Astrocyte (in vitro differentiated cells and primary cell): ENCODE measurements around the gene EPOP. TPM values are rescaled to one million over a fixed set of nuclear protein-coding genes. Genes with fewer than 3 reads are reported as not detected.

Experiments
- DNase-seq: peaks from one replicate; pipeline ENCODE4 v3.0.0-alpha.2; 2010; ENCODE audit warnings: low read depth
- FAIRE-seq: peaks from 2 replicates; lab custom pipeline; 2011; peaks lifted over from hg19 to GRCh38; lab: Jason Lieb, UNC
- H2AFZ ChIP-seq: 2 replicates; pipeline ENCODE4 v1.6.0; 2012; ENCODE audit warnings: low read depth, low read length, inconsistent platforms
- H3K27ac ChIP-seq: 2 replicates; pipeline ENCODE4 v1.5.1; 2011; ENCODE audit warnings: low read depth, low read length, inconsistent platforms
- H3K27me3 ChIP-seq: 2 replicates; pipeline ENCODE4 v1.6.0; 2011; ENCODE audit warnings: low read length, inconsistent platforms; ENCODE audit not compliant: insufficient read depth
- H3K36me3 ChIP-seq: 2 replicates; pipeline ENCODE4 v1.5.1; 2011; ENCODE audit warnings: low read length, inconsistent platforms; ENCODE audit not compliant: insufficient read depth
- H3K4me1 ChIP-seq: 2 replicates; pipeline ENCODE4 v1.5.1; 2011; ENCODE audit warnings: low read length, inconsistent platforms; ENCODE audit not compliant: insufficient read depth
- H3K4me2 ChIP-seq: 2 replicates; pipeline ENCODE4 v1.6.0; 2012; ENCODE audit warnings: low read length, inconsistent platforms
- H3K4me3 ChIP-seq: 2 replicates; pipeline ENCODE4 v1.5.1; 2011; ENCODE audit warnings: low read depth, mild to moderate bottlenecking, low read length, inconsistent platforms; ENCODE audit not compliant: insufficient read depth
- H3K79me2 ChIP-seq: 2 replicates; pipeline ENCODE4 v1.6.0; 2012; ENCODE audit warnings: mild to moderate bottlenecking, low read length, inconsistent platforms; ENCODE audit not compliant: insufficient read depth
- H3K9ac ChIP-seq: 2 replicates; pipeline ENCODE4 v1.6.0; 2012; ENCODE audit warnings: mild to moderate bottlenecking, low read length, inconsistent platforms
- H3K9me3 ChIP-seq: 2 replicates; pipeline ENCODE4 v1.5.1; 2012; ENCODE audit warnings: low read depth, mild to moderate bottlenecking, low read length, inconsistent platforms; ENCODE audit not compliant: insufficient read depth
- H4K20me1 ChIP-seq: 2 replicates; pipeline ENCODE4 v1.6.0; 2012; ENCODE audit warnings: low read length, inconsistent platforms; ENCODE audit not compliant: insufficient read depth
- H3K27ac Mint-ChIP-seq: one replicate; pipeline ENCODE4 v1.8.0; 2021; ENCODE audit warnings: mild to moderate bottlenecking, mixed read lengths; ENCODE audit not compliant: unreplicated experiment
- H3K27me3 Mint-ChIP-seq: one replicate; pipeline ENCODE4 v1.8.0; 2021; ENCODE audit warnings: low read depth, mixed read lengths; ENCODE audit not compliant: unreplicated experiment
- H3K36me3 Mint-ChIP-seq: one replicate; pipeline ENCODE4 v1.8.0; 2021; ENCODE audit warnings: low read depth, mixed read lengths; ENCODE audit not compliant: unreplicated experiment
- H3K4me1 Mint-ChIP-seq: one replicate; pipeline ENCODE4 v1.8.0; 2021; ENCODE audit warnings: low read depth, mixed read lengths; ENCODE audit not compliant: unreplicated experiment
- H3K4me3 Mint-ChIP-seq: one replicate; pipeline ENCODE4 v1.8.0; 2021; ENCODE audit warnings: mild to moderate bottlenecking, moderate library complexity, mixed read lengths; ENCODE audit not compliant: unreplicated experiment
- H3K9me3 Mint-ChIP-seq: one replicate; pipeline ENCODE4 v1.8.0; 2021; ENCODE audit warnings: mild to moderate bottlenecking, mixed read lengths; ENCODE audit not compliant: unreplicated experiment
- CTCF ChIP-seq: IDR thresholded peaks from 2 replicates; pipeline ENCODE4 v1.5.1; 2011; ENCODE audit warnings: low read depth, mild to moderate bottlenecking, inconsistent platforms, low read length, moderate library complexity; ENCODE audit not compliant: insufficient read depth
- EZH2 ChIP-seq: IDR thresholded peaks from 2 replicates; pipeline ENCODE4 v1.6.1; 2012; ENCODE audit warnings: mild to moderate bottlenecking, low read length, inconsistent platforms; ENCODE audit not compliant: insufficient read depth
- total RNA-seq: library from RNA; stranded (reverse); gene quantifications from 2 replicates; pipeline ENCODE4 v1.2.1, GENCODE V29; 2021

Gene EPOP
- total RNA-seq, 1 donor from 2014 or later, result 4.1 TPM

GRCh38 chr17:38719943-38720641 lies 45.3 kb upstream of the EPOP start:
- Histone ChIP-seq H3K79me2 (no peaks in the 10 kb centered on the region), H3K4me1 (no peaks in the 10 kb centered on the region), H3K9ac (no peak overlapping the region), H3K4me3 (no peak overlapping the region), H3K36me3 (peaks cover 2% of the 10 kb centered on the region), H3K9me3 (no peaks in the 10 kb centered on the region), H3K4me2 (no peak overlapping the region), H4K20me1 (no peaks in the 10 kb centered on the region), H3K27me3 (no peaks in the 10 kb centered on the region), H3K27ac (no peak overlapping the region), H2AFZ (no peak overlapping the region)
- H3K27ac Mint-ChIP-seq, result no peak overlapping the region
- H3K9me3 Mint-ChIP-seq, result no peaks in the 10 kb centered on the region
- TF ChIP-seq EZH2, result no peak
- no peak for TF ChIP-seq CTCF
- peaks cover 12% of the 10 kb centered on the region for H3K36me3 Mint-ChIP-seq
- DNase-seq (no peak), FAIRE-seq (no peak)
- no peaks in the 10 kb centered on the region for H3K4me1 Mint-ChIP-seq
- peaks cover 6% of the 10 kb centered on the region for H3K27me3 Mint-ChIP-seq
- H3K4me3 Mint-ChIP-seq, result no peak overlapping the region

- peaks cover 12% of the 10 kb centered on the region for H3K36me3 Mint-ChIP-seq
- H3K4me1 ChIP-seq, result no peaks in the 10 kb centered on the region
- H3K9me3 ChIP-seq, result no peaks in the 10 kb centered on the region
- H3K27ac Mint-ChIP-seq, result no peak overlapping the region
- H3K4me3 Mint-ChIP-seq, result no peak overlapping the region
- peaks cover 6% of the 10 kb centered on the region for H3K27me3 Mint-ChIP-seq
- DNase-seq (no peak), FAIRE-seq (no peak)
- H3K9ac ChIP-seq, result no peak overlapping the region
- H3K4me1 Mint-ChIP-seq, result no peaks in the 10 kb centered on the region
- H2AFZ ChIP-seq, result no peak overlapping the region
- H3K27ac ChIP-seq, result no peak overlapping the region
- no peaks in the 10 kb centered on the region for H4K20me1 ChIP-seq
- H3K27me3 ChIP-seq, result no peaks in the 10 kb centered on the region
- no peaks in the 10 kb centered on the region for H3K9me3 Mint-ChIP-seq
- H3K79me2 ChIP-seq, result no peaks in the 10 kb centered on the region
- H3K4me2 ChIP-seq, result no peak overlapping the region
- H3K4me3 ChIP-seq, result no peak overlapping the region
- H3K36me3 ChIP-seq, result peaks cover 2% of the 10 kb centered on the region
- TF ChIP-seq EZH2, result no peak
- TF ChIP-seq CTCF, result no peak
Measured at GRCh38 chr17:38719289-38719942, 44.7 kb upstream of the EPOP start.
